Measurements from ENCODE around the gene ZNF584.
A peak's percentile ranks its signal among the peaks of the same experiment; 100 is the strongest.

The ZNF584 gene

DNA sequence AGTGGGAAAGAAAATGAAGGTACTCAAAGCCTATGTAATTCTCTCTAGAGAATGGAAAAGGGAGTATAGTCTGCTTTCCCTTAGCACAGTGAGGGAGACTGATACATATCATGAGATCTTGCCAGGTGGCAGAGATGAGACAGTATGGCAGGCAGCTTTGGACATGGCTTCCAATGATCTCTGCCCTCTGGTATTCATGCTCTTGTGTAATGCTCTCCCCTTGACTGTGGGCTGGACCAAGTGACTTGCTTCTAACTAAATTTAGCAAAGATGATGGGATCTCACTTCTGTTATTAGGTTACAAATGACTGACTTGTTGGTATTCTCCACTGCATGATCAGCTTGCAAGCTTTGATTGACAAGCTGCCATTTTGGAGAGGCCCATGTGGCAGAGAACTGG lies 21.3 kb downstream of the ZNF584 start:
- ChIA-PET CTCF (no interaction called here), POLR2A (interaction anchor here (1.0 to 2.1 kb wide), 2 partner anchors 21 to 22 kb away, joined by 3 to 10 read pairs; partner anchors contain the start of genes ZNF324B and ZNF584)
- peaks cover 2 to 41% of the 10 kb centered on the region in 2 experiments; a peak in 2 of 3 replicates for H3K36me3 ChIP-seq (ENCODE audit: control insufficient read depth in 2 of 2, insufficient read depth in 1 of 2, low read length in 2 of 2)

DNA sequence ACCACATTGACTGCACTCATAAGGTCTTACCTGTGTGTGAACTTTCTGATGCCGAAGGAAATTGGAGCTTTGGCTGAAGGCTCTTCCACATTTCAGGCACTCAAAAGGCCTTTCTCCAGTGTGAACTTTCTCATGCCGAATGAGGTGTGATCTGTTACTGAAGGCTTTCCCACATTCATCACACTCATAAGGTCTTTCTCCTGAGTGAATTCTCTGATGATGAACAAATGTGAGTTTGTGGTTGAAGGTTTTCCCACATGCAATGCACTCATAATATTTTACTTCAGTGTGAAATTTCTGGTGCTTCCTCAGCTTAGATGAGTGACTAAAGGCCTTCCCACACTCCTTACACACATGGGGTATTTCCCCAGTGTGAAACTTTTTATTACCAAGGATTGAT lies 25.8 kb downstream of the ZNF584 start:
- CTCF ChIA-PET: interaction anchor here (1.3 kb wide), 1 partner anchor 85 kb away, joined by 3 read pairs; no protein-coding TSS in a partner anchor
- Histone ChIP-seq H3K4me3 (ENCODE audit: low read depth, low read length) (no peak overlapping the region), H3K4me1 (ENCODE audit: control insufficient read depth, insufficient read depth, low read length) (no peaks in the 10 kb centered on the region), H3K9me3 (ENCODE audit: control insufficient read depth, insufficient read depth, low read depth, low read length) (no peaks in the 10 kb centered on the region), H3K36me3 (ENCODE audit: control insufficient read depth in 2 of 2, insufficient read depth in 1 of 2, low read length in 2 of 2) (peaks cover 0 to 30% of the 10 kb centered on the region in 2 experiments; a peak in 1 of 3 replicates), H3K27ac (ENCODE audit: extremely low read depth, low read depth, low read length) (no peak overlapping the region)
- TF ChIP-seq, protein P1, sequence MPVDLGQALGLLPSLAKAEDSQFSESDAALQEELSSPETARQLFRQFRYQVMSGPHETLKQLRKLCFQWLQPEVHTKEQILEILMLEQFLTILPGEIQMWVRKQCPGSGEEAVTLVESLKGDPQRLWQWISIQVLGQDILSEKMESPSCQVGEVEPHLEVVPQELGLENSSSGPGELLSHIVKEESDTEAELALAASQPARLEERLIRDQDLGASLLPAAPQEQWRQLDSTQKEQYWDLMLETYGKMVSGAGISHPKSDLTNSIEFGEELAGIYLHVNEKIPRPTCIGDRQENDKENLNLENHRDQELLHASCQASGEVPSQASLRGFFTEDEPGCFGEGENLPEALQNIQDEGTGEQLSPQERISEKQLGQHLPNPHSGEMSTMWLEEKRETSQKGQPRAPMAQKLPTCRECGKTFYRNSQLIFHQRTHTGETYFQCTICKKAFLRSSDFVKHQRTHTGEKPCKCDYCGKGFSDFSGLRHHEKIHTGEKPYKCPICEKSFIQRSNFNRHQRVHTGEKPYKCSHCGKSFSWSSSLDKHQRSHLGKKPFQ (tag by site-specific recombination; IDR thresholded peaks at IDR 0.05): 0 out of 2 replicates have a peak, but pooled peaks have one; percentile 38
- TF ChIP-seq ZNF433 (tag by site-specific recombination; IDR thresholded peaks at IDR 0.05; ENCODE audit: low read depth) (no peak), ZNF214 (tag by site-specific recombination; IDR thresholded peaks at IDR 0.05; ENCODE audit: borderline replicate concordance) (no peak), ZBTB17 (tag by site-specific recombination; IDR thresholded peaks at IDR 0.05) (no peak), ZNF274 (IDR thresholded peaks at IDR 0.05; ENCODE audit: low read length) (no peak), ZNF274 (tag by site-specific recombination; IDR thresholded peaks at IDR 0.05; ENCODE audit: borderline replicate concordance) (no peak)
- POLR2A ChIA-PET: interaction anchor here (1.5 kb wide), 1 partner anchor 26 kb away, joined by 5 read pairs; the partner anchor contains the start of gene ZNF584

More for the DNA sequence above, 21.3 kb downstream of the ZNF584 start:
- H3K27ac ChIP-seq (ENCODE audit: extremely low read depth, low read depth, low read length): no peak overlapping the region
- no peaks in the 10 kb centered on the region for H3K4me1 ChIP-seq (ENCODE audit: control insufficient read depth, insufficient read depth, low read length)
- H3K4me3 ChIP-seq (ENCODE audit: low read depth, low read length): no peak overlapping the region
- TF ChIP-seq SP7 (tag by site-specific recombination; IDR thresholded peaks at IDR 0.05): no peak
- TF ChIP-seq, protein P2, sequence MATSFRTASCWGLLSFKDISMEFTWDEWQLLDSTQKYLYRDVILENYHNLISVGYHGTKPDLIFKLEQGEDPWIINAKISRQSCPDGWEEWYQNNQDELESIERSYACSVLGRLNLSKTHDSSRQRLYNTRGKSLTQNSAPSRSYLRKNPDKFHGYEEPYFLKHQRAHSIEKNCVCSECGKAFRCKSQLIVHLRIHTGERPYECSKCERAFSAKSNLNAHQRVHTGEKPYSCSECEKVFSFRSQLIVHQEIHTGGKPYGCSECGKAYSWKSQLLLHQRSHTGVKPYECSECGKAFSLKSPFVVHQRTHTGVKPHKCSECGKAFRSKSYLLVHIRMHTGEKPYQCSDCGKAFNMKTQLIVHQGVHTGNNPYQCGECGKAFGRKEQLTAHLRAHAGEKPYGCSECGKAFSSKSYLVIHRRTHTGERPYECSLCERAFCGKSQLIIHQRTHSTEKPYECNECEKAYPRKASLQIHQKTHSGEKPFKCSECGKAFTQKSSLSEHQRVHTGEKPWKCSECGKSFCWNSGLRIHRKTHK (tag by site-specific recombination; IDR thresholded peaks at IDR 0.05): no peak
- TF ChIP-seq ZNF561 (tag by site-specific recombination; IDR thresholded peaks at IDR 0.05; ENCODE audit: borderline replicate concordance): no peak
- TF ChIP-seq ZNF366 (tag by site-specific recombination; conservative IDR thresholded peaks at IDR 0.05): no peak
- no peak for TF ChIP-seq ZNF10 (tag by site-specific recombination; IDR thresholded peaks at IDR 0.05)
- no peak for TF ChIP-seq ZNF549 (tag by site-specific recombination; IDR thresholded peaks at IDR 0.05)
- no peaks in the 10 kb centered on the region for H3K9me3 ChIP-seq (ENCODE audit: control insufficient read depth, insufficient read depth, low read depth, low read length)

DNA sequence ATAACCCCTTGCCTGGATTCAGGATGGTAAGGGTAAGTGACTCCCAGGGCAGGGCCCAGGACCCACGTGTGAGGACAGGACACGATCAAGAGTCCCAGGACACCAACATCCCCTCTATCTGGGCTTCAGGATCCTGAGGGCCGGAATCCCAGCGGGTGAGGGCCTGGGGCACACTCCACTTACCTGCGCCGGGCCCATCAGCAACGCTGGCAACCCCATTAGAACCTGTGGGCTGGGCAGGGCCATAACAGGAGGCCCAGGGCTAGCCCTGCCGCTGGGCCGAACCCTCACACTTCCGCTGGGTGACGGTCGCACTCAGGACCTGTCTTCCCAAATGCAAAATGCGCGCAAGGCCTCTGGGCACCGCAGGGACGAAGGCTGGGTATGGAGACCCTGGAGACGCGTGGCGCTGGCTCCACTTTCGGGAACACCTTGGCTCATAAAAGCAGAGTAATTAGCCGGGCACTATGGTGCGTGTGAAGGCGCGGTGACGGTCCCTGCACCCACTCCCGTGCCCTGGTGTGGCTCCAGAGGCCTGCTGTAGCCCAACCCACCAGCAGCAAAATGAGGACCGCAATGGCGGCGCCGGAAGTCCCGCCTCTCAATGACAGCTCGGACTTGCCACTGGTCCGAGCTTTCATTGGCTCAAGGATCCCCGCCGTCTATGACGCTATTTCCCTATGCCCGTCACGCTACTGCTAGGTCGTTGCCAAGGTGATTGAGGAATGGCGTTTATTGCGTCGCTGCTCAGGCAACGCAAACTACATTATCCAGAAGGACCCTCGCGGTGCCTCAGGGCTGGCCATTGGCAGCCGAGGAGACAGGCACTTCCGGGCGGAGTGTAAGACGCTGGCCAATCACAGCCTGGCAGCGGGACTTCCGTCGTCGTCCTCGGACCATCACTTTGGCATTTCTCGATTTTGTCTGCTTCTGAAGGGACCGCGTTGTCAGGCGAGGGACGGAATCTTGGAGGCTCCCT lies 31.4 kb downstream of the ZNF584 start, which contains the start of gene ZNF132:
Gene ZNF132 (minus strand): TSS at position 578 of the 979 bp plus-strand sequence. CDS start 332 bp downstream, at position 246.
- CTCF ChIA-PET: interaction anchor here (0.7 kb wide), 1 partner anchor 29 kb away, joined by 3 read pairs; no protein-coding TSS in a partner anchor
- Histone ChIP-seq H3K36me3 (ENCODE audit: control insufficient read depth in 2 of 2, insufficient read depth in 1 of 2, low read length in 2 of 2) (no peaks in the 10 kb centered on the region), H3K9me3 (ENCODE audit: control insufficient read depth, insufficient read depth, low read depth, low read length) (no peaks in the 10 kb centered on the region; the same call in 1 of the 2 replicates), H3K4me1 (ENCODE audit: control insufficient read depth, insufficient read depth, low read length) (no peaks in the 10 kb centered on the region), H3K27ac (ENCODE audit: extremely low read depth, low read depth, low read length) (no peak within 1 kb of the TSS), H3K4me3 (ENCODE audit: low read depth, low read length) (peak within 1 kb of the TSS; percentile 5; the same call in 1 of the 2 replicates)
- POLR2A ChIA-PET: no interaction called here
- TF ChIP-seq PRDM1 (tag by site-specific recombination; IDR thresholded peaks at IDR 0.05) (no peak), GLIS2 (tag by site-specific recombination; IDR thresholded peaks at IDR 0.05) (no peak), ZBTB17 (tag by site-specific recombination; IDR thresholded peaks at IDR 0.05) (no peak), ZNF610 (tag by site-specific recombination; IDR thresholded peaks at IDR 0.05; ENCODE audit: borderline replicate concordance) (no peak), ZFP41 (tag by site-specific recombination; IDR thresholded peaks at IDR 0.05; ENCODE audit: borderline replicate concordance) (no peak), ZNF354C (tag by site-specific recombination; IDR thresholded peaks at IDR 0.05; ENCODE audit: borderline replicate concordance, low read depth) (no peak), ZNF157 (tag by site-specific recombination; IDR thresholded peaks at IDR 0.05) (no peak), ZNF701 (tag by site-specific recombination; IDR thresholded peaks at IDR 0.05) (no peak)
- TF ChIP-seq, protein P3, sequence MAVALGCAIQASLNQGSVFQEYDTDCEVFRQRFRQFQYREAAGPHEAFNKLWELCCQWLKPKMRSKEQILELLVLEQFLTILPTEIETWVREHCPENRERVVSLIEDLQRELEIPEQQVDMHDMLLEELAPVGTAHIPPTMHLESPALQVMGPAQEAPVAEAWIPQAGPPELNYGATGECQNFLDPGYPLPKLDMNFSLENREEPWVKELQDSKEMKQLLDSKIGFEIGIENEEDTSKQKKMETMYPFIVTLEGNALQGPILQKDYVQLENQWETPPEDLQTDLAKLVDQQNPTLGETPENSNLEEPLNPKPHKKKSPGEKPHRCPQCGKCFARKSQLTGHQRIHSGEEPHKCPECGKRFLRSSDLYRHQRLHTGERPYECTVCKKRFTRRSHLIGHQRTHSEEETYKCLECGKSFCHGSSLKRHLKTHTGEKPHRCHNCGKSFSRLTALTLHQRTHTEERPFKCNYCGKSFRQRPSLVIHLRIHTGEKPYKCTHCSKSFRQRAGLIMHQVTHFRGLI (tag by site-specific recombination; IDR thresholded peaks at IDR 0.05): no peak
- TF ChIP-seq, protein P4, sequence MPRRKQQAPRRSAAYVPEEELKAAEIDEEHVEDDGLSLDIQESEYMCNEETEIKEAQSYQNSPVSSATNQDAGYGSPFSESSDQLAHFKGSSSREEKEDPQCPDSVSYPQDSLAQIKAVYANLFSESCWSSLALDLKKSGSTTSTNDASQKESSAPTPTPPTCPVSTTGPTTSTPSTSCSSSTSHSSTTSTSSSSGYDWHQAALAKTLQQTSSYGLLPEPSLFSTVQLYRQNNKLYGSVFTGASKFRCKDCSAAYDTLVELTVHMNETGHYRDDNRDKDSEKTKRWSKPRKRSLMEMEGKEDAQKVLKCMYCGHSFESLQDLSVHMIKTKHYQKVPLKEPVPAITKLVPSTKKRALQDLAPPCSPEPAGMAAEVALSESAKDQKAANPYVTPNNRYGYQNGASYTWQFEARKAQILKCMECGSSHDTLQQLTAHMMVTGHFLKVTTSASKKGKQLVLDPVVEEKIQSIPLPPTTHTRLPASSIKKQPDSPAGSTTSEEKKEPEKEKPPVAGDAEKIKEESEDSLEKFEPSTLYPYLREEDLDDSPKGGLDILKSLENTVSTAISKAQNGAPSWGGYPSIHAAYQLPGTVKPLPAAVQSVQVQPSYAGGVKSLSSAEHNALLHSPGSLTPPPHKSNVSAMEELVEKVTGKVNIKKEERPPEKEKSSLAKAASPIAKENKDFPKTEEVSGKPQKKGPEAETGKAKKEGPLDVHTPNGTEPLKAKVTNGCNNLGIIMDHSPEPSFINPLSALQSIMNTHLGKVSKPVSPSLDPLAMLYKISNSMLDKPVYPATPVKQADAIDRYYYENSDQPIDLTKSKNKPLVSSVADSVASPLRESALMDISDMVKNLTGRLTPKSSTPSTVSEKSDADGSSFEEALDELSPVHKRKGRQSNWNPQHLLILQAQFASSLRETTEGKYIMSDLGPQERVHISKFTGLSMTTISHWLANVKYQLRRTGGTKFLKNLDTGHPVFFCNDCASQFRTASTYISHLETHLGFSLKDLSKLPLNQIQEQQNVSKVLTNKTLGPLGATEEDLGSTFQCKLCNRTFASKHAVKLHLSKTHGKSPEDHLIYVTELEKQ (tag by site-specific recombination; IDR thresholded peaks at IDR 0.05; ENCODE audit: borderline replicate concordance): no peak
